GM18873 (cell line): ENCODE results near the gene C10orf62.
"Not testable (repeated sequence)": the region's sequence is repeated elsewhere in the genome, so short reads cannot be mapped to it uniquely, and the experiment has no call there.

Experiments
- ATAC-seq: cut with Tn5 transposase; IDR thresholded peaks from one replicate; pipeline ENCODE4 v1.9.1; 2021; ENCODE audit warnings: mild to moderate bottlenecking, moderate library complexity, moderate number of reproducible peaks; ENCODE audit not compliant: unreplicated experiment, low FRiP score

C10orf62 gene

GRCh38 chr10:97563337-97563736, 26.2 kb upstream of the C10orf62 start:
- no peak for ATAC-seq

DNA sequence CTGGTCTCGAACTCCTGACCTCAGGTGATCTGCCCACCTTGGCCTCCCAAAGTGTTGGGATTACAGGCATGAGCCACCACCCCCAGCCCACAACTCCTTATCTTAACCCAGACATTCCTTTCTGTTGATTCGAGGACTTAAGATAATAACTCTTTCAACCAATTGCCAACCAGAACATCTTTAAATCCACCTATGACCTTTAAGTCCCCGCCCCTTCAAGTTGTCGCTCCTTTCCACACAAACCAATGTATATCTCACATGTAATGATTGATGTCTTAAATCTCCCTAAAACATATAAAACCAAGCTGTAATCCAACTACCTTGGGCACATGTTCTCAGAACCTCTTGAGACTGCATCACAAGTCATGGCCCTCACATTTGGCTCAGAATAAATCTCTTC, 24.7 kb upstream of the C10orf62 start:
- no peak for ATAC-seq

- no peak for ATAC-seq
Measured at GRCh38 chr10:97566336-97566996, 23.1 kb upstream of the C10orf62 start.

- ATAC-seq: no peak
Measured at GRCh38 chr10:97567891-97568290, 21.6 kb upstream of the C10orf62 start.

DNA sequence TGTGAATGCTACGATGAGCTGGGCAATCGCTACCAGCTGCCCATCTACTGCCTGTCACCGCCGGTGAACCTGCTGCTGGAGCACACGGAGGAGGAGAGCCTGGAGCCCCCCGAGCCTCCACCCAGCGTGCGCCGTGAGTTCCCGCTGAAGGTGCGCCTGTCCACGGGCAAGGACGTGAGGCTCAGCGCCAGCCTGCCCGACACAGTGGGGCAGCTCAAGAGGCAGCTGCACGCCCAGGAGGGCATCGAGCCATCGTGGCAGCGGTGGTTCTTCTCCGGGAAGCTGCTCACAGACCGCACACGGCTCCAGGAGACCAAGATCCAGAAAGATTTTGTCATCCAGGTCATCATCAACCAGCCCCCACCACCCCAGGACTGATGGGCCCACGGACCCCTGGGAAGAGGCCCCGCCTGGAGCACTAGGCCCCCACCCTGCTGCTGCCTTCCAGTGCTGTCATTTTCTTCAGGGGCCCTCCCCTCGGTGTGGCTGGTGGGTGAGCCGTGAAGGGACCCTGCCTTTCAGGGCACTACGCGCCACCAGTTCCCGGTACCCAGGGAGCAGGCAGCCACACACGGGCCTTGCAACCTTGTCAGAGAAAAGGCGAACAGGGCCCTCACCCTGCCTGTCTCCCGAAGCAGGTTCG, 19.3 kb upstream of the C10orf62 start:
- no peak for ATAC-seq

DNA sequence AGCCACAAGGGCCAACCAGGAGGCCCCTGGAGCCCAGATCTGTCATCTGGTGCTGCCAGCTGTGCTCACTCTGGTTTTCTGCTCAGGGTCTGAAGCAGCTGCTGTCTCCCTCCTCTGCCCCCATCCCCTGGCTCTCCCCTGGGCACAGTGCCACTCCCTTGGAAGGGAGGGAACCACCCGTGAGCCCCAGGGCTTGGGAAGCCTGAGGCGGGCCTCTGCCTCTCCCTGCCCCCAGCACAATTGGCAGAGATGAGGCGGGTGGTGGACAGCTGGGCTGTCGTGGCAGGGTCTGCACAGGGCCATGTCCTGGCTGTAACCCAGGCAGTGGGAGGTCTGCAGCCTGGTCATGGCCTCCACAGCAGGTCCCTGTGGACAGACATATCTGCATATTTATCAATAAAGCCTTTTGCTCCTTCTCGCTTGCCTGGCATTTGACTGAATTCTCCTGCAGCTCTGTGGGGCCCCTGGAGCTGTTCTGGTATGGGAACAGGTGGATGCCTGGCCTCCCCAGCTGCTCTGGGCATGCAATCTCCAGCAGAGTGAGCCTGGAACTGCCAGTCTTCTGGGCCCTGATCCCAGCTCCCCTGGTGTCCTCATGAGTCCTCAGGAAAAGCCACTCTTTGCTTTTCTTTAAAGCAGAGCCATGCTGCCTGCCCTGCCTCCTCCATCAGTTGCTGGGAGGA, 18.6 kb upstream of the C10orf62 start:
- no peak for ATAC-seq

DNA sequence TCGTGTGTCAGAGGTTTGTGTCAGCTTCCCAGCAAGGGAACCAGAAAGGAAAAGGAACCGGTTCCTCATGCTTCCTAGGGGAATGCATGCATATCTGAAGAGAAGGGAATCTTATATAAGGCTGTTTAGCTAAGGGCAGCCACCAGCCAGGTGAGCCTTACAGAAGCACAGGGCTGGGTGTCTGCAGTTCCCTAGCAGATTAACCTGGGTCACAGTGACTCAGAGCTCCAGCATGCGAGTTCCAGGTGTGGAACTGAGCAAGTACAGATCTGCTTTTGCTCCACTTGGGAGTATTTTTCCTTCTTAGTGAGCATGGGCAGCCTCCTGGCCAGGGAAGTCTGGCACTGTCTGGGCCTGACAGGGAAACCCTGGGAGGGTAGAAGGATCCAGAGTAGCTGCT, 17.9 kb upstream of the C10orf62 start:
- ATAC-seq: no peak

DNA sequence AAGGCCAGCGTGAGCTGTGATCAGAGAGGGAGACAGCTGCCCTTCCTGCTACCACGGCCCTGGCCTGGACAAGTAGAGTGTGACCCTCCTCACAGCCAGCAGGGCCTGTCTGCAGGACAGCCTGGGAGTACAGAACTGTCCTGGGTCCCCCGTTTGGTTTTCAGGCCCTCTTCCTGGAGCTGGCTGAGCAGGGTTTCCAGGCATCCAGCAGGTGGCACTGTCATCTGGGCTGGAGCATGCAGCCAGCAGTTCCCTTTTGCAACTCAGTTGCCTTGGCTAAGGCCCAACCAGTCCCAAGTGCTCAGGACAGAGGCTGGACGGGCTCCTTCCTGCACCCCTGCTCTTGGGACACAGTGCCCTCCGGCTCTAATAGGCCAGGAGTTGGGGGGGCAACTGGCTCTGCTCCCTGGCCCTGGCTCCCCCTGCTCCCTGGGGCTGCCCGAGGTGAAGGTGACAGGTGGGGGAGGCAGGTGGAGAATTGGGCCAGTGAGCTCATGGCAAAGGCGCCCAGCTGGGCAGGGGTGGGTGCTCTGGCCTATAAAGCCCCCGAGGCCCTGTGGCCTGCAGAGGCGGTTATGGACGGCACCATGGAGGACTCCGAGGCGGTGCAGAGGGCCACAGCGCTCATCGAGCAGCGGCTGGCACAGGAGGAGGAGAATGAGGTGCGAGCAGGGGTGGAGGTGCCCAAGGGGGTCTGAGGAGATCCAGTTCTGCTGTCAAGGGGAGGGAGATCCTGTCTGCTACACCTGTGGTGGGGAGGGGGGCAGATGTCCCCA, 17.1 kb upstream of the C10orf62 start, which contains the start of gene ANKRD2:
Gene ANKRD2, plus strand, starts transcription at position 566 of the 776 bp plus-strand sequence. Its CDS starts 10 bp downstream, at position 576.
- no peak for ATAC-seq

GRCh38 chr10:97573021-97573420, 16.5 kb upstream of the C10orf62 start:
- no peak for ATAC-seq

DNA sequence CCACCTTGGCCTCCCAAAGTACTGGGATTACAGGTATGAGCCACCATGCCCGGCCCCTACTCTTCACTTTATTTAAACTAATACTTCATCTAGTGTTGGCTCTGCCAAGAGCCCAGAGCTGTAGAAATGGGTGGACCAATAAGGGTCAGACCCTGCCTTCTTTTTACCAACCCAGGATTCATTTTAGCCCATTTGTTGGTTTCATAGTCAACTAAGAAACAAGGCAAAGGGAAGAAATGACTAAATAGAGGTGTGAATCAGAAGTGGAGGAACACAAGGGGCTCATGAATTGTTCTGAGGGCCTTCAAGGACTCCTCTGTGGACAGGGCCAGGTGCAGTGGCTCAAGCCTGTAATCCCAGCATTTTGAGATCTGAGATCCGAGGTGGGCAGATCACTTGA, 15.8 kb upstream of the C10orf62 start:
- ATAC-seq: no peak

- no peak for ATAC-seq
Measured at GRCh38 chr10:97574374-97575126, 15.0 kb upstream of the C10orf62 start.

DNA sequence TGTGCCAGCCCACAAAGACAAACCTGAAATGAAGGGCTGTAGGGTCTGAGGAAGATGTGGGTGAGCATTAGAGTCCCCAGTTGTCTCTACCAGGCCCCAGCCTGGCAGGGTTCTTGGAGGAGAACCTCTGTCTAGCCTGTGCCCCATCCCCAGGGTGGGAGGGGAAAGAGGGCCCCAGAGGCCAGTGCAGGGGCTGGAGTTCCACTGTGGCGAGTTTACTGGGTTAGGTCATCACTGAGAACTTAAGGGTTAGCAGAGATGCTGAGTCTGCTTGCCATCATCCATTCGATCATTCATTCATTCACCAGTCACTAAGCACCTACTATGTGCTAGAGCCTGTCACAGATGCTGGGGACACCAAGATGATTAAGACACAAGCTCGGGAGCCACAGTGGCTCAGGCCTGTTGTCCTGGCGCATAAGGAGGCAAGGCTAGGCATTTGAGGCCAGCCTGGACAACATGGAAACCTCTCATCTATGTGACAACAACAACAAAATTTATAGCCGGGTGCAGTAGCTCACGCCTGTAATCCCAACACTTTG, 14.3 kb upstream of the C10orf62 start:
- ATAC-seq: no peak

GRCh38 chr10:97576487-97576886, 13.0 kb upstream of the C10orf62 start:
- not testable (repeated sequence) for ATAC-seq

GRCh38 chr10:97577701-97578100, 11.8 kb upstream of the C10orf62 start:
- no peak for ATAC-seq

DNA sequence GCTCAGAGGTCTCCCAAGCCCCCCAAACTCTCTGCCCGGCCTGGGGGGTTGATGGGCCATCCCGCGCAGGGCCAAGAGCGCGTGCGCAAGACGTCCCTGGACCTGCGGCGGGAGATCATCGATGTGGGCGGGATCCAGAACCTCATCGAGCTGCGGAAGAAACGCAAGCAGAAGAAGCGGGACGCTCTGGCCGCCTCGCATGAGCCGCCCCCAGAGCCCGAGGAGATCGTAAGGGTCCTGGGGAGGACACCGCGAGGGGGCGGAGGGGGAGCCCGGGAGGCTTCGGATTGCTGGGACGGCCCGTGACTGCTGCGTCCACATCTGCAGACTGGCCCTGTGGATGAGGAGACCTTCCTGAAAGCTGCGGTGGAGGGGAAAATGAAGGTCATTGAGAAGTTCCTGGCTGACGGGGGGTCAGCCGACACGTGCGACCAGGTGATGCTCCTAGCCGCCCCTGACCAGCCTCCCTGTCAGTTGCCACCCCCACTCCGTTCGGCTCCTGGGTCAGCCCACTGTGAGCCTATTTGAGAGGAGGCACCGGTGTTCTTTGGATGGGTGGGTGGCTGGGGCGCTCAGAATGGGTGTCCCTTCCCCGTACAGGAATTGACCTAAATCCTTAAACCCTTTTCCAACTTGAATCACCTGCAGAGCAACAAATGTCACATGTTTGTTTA, 11.2 kb upstream of the C10orf62 start:
- no peak for ATAC-seq

GRCh38 chr10:97580421-97581367, 8.8 kb upstream of the C10orf62 start:
- ATAC-seq: no peak

- ATAC-seq: no peak
Measured at GRCh38 chr10:97582169-97582568, 7.4 kb upstream of the C10orf62 start.

- ATAC-seq: no peak
Measured at GRCh38 chr10:97583476-97583875, 6.0 kb upstream of the C10orf62 start.
